HG03108 (cell line): ENCODE results near the gene KCNK16.

Experiments used
- ATAC-seq: cut with Tn5 transposase; IDR thresholded peaks from one replicate; pipeline ENCODE4 v1.9.1; 2021; ENCODE audit warnings: moderate library complexity; ENCODE audit not compliant: unreplicated experiment

KCNK16 gene

GRCh38 chr6:39342692-39343395 lies 20.3 kb upstream of the KCNK16 start:
- no peak for ATAC-seq

GRCh38 chr6:39341937-39342336 lies 19.4 kb upstream of the KCNK16 start:
- ATAC-seq = no peak

GRCh38 chr6:39341352-39341751 lies 18.9 kb upstream of the KCNK16 start:
- ATAC-seq = no peak

- ATAC-seq = no peak
These were observed 17.5 kb upstream of the KCNK16 start for GRCh38 chr6:39339868-39340550.

GRCh38 chr6:39339096-39339867 lies 16.8 kb upstream of the KCNK16 start:
- ATAC-seq = no peak

GRCh38 chr6:39338397-39338796 lies 15.9 kb upstream of the KCNK16 start:
- no peak for ATAC-seq

- ATAC-seq = no peak
These were observed 13.5 kb upstream of the KCNK16 start for GRCh38 chr6:39335780-39336545.

- no peak for ATAC-seq
These were observed 11.3 kb upstream of the KCNK16 start for GRCh38 chr6:39333644-39334438.

- ATAC-seq = no peak
These were observed 8.0 kb upstream of the KCNK16 start for GRCh38 chr6:39330476-39330875.

- ATAC-seq = peak; percentile 92
These were observed 7.6 kb upstream of the KCNK16 start for GRCh38 chr6:39330057-39330456.

GRCh38 chr6:39328066-39328465 lies 5.6 kb upstream of the KCNK16 start:
- ATAC-seq = no peak

- no peak for ATAC-seq
These were observed 5.0 kb upstream of the KCNK16 start for GRCh38 chr6:39327507-39327906.

- ATAC-seq = no peak
These were observed 741 bp downstream of the KCNK16 start for GRCh38 chr6:39321761-39322160.

GRCh38 chr6:39320363-39320984 lies 2.0 kb downstream of the KCNK16 start:
- no peak for ATAC-seq

GRCh38 chr6:39319621-39320362 lies 2.7 kb downstream of the KCNK16 start:
- ATAC-seq = no peak

- ATAC-seq = no peak
These were observed 5.2 kb downstream of the KCNK16 start for GRCh38 chr6:39317256-39317655.

GRCh38 chr6:39314273-39314795 lies 8.2 kb downstream of the KCNK16 start, which contains the start of gene KCNK17:
TSS of gene KCNK17 (minus strand) at chr6:39314419. CDS start at chr6:39314320, 99 bp downstream.
- ATAC-seq = no peak

GRCh38 chr6:39313526-39314272 lies 8.8 kb downstream of the KCNK16 start:
- ATAC-seq = no peak
